T-helper 1 cell treated with Interleukin-12 subunit alpha and Interleukin-12 subunit beta and Interleukin-4 antibody, amounts not matched to agents 30 μg/mL and 1 μg/mL, for 36 hours (primary cell): ENCODE measurements around the gene TMEM250.

Source experiments
- H3K27ac Mint-ChIP-seq: one replicate; pipeline ENCODE4 v1.8.0; 2021; ENCODE audit warnings: mild to moderate bottlenecking, mixed read lengths
- H3K27me3 Mint-ChIP-seq: one replicate; pipeline ENCODE4 v1.8.0; 2021; ENCODE audit warnings: low read depth, mixed read lengths
- H3K36me3 Mint-ChIP-seq: one replicate; pipeline ENCODE4 v1.8.0; 2021; ENCODE audit warnings: low read depth, mixed read lengths
- H3K4me1 Mint-ChIP-seq: one replicate; pipeline ENCODE4 v1.8.0; 2021; ENCODE audit warnings: low read depth, mixed read lengths
- H3K4me3 Mint-ChIP-seq: one replicate; pipeline ENCODE4 v1.8.0; 2021; ENCODE audit warnings: mild to moderate bottlenecking, moderate library complexity, mixed read lengths
- H3K9me3 Mint-ChIP-seq: one replicate; pipeline ENCODE4 v1.8.0; 2021; ENCODE audit warnings: mixed read lengths

The TMEM250 gene

DNA sequence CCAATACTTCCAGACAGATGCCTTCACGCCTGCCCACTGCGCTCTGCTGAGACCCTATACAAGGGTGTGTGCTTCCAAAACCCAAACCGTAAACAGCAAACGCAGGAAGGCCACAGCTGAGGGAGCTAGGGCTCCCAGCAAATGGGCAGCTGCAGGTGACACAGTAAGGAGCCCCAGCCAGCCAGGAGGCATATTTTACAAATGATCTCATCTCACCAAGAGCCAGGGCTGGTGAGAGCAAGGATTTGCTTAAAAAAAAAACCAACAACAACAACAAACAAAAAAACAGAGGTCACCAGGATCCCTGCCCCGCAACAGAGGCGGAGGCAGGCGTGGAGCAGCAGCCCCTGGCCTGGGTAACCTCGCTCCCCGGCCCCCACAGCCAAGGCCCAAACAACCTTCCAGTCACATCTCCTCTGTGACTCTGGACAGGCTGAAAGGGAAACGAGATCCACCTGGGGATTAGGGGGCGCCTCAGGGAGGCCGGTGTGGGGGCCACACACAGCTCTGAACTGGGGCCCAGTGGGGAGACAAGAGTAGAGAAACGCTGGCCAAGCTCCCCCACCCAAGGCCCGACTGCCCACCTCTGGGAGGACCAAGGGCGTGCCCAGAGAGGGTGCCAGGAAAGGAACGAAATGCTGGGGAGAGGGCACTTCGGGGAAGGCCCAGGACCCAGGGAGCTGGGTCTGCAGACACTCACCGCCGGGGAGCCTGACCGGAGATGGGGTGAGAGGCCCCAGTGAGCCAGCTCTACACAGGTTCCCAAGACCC, 26.9 kb downstream of the TMEM250 start:
- H3K4me1 Mint-ChIP-seq, result peaks cover 4% of the 10 kb centered on the region
- H3K27ac Mint-ChIP-seq, result no peak overlapping the region
- H3K36me3 Mint-ChIP-seq, result no peaks in the 10 kb centered on the region
- no peak overlapping the region for H3K4me3 Mint-ChIP-seq
- peaks cover 7% of the 10 kb centered on the region for H3K27me3 Mint-ChIP-seq
- no peaks in the 10 kb centered on the region for H3K9me3 Mint-ChIP-seq

DNA sequence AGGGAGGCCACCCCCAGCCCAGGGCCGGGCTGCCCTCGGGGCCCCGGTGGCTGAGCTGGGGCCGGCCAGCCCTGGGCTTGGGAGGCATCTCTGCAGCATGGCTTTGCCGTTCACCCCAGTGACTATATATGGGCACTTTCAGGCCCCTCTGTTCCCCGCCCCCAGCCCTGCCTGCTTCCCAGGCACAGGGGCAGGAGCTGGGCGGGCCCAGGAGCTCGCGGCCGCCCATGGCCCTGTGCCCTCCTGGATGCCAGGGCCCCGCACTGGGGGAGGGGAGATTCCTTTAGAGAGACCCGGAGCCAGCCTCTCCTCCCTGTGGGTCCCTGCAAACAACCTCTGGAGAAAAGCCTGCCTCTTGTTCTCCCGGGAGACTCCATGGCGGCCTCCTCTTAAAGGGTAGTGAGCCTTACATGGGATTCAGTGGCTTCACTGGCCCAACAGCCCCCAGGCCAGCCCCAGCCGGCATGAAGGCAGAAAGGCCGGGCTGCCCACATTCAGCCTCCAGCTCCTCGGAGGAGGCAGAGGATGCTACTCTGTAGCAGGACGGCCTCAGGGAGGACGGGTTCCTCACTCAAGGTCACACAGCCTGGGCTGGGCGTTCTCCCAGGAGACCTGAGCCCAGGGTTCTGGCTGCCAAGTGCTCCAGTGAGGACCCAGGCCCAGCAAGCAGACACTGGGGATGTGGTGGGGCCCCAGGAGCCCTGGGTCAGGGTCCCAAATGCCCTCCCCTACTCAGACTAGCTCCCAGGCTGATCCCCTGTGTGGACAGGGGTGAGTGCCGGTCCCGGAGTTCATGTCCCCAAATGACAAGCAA, 27.7 kb downstream of the TMEM250 start:
- no peaks in the 10 kb centered on the region for H3K36me3 Mint-ChIP-seq
- H3K27me3 Mint-ChIP-seq, result peaks cover 7% of the 10 kb centered on the region
- no peak overlapping the region for H3K27ac Mint-ChIP-seq
- peaks cover 4% of the 10 kb centered on the region for H3K4me1 Mint-ChIP-seq
- no peaks in the 10 kb centered on the region for H3K9me3 Mint-ChIP-seq
- no peak overlapping the region for H3K4me3 Mint-ChIP-seq

DNA sequence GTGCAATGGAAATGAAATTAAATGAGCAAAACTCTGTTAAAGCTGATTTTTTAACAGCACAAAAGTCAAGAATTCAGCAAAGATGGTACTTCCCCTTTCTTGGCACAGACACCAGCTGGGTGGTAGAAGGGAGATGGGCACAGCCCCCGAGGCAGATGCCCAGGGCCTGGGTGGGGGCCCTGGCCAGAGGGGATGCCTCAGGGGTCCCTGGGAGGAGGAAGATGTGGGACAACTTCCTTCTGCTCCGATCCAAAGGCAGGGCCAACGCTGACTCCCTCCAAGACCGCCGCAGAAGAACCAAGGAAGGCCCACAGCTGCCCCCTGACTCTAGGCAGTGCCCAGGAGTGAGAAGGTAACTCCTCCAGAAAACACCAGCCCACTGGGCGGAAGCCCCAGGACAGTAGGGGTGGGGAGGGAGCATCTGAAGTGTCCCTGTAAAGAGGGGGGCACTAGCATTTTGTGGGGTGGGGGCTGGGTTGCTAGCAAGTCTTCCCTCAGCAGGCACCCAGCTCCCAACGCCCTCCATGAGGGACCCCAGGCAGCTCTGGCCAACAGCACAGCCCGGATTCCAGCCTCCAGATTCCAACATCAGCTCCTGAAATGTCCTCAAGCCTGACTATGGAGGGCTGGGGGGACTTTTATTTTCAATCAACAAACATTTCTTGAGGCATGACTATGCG, 28.5 kb downstream of the TMEM250 start:
- peaks cover 4% of the 10 kb centered on the region for H3K4me1 Mint-ChIP-seq
- no peak overlapping the region for H3K27ac Mint-ChIP-seq
- no peaks in the 10 kb centered on the region for H3K9me3 Mint-ChIP-seq
- H3K27me3 Mint-ChIP-seq, result peaks cover 7% of the 10 kb centered on the region
- no peak overlapping the region for H3K4me3 Mint-ChIP-seq
- H3K36me3 Mint-ChIP-seq, result no peaks in the 10 kb centered on the region

DNA sequence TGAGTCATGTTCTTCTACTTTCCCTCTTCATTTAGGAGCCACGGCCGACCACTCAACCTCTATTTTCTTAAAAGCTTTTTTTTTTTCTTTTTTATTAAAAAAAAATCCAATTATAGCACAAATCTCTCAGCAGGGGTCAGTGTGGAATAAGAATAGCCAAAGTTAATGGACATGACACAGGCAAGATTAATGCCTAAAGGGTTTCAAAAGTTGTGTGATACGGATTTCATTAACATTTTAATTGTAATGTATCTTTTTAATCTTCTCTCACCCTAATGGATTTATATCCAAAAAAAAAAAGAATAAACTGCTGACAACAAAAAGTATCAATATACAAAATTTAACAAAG, 29.0 kb downstream of the TMEM250 start:
- Mint-ChIP-seq H3K27ac (no peak overlapping the region), H3K4me1 (peaks cover 5% of the 10 kb centered on the region), H3K4me3 (no peak overlapping the region), H3K27me3 (peaks cover 7% of the 10 kb centered on the region), H3K9me3 (no peaks in the 10 kb centered on the region), H3K36me3 (no peaks in the 10 kb centered on the region)

DNA sequence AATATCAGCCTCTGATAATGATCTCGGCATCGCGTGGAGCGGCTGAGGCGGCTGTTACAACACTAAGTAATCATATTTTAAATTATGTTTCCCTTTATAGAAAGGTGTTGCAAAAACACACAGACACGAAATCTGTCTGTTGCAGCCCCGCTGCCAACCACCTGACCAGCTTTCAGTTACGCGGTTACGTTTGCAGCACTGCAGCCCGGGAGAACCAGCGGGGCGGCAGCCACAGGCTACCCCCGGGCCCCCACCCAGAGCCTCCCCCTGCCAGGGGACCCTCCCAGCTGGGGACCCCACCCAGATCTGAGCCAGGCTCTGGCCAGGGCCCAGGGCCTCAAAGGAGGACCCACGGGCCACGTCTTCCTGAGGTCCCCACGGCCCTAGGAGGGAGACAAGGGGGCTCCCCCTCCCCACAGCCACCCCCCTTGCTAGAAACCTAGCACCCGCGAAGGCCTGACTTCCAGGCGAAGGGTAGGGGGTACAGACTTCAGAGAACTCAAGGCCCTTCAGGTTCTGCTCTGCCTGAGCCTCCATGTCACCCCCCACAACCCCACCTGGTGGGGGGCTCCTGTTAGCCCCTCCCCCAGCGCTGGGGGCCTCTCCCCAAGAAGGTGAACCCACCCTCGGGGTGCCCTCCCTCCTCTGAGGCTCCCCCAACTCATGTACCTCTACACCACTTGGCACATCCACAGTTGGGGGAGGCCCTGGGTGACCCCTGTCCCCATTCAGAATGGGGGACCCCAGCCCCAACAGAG, 29.6 kb downstream of the TMEM250 start:
- Mint-ChIP-seq H3K9me3 (no peaks in the 10 kb centered on the region), H3K27me3 (peaks cover 7% of the 10 kb centered on the region), H3K4me3 (no peak overlapping the region), H3K36me3 (no peaks in the 10 kb centered on the region), H3K4me1 (peaks cover 7% of the 10 kb centered on the region), H3K27ac (no peak overlapping the region)

DNA sequence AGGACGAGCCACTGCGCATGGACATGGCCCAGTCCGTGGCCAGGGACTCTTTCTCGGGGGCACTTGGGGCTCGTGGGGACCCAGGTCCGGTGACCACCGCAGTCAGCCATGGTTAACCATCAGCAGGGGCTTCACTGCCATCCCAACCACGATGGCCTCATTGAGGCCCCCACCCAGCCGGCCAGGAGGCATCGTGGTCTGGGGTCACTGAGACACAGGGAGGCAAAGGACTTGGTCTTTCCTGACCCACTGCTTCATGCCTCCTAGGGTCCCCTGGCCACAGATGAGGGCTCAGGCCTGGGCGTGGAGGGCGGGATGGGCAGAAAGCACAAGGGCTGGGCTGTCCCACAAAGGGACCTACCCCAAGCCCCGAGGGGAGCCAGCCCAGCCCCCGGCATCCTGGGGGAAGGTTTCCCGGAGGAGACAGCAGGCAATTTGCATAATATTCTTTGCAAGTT, 30.2 kb downstream of the TMEM250 start:
- Mint-ChIP-seq H3K27ac (no peak overlapping the region), H3K4me3 (no peak overlapping the region), H3K36me3 (no peaks in the 10 kb centered on the region), H3K4me1 (peaks cover 7% of the 10 kb centered on the region), H3K27me3 (peaks cover 7% of the 10 kb centered on the region), H3K9me3 (no peaks in the 10 kb centered on the region)

DNA sequence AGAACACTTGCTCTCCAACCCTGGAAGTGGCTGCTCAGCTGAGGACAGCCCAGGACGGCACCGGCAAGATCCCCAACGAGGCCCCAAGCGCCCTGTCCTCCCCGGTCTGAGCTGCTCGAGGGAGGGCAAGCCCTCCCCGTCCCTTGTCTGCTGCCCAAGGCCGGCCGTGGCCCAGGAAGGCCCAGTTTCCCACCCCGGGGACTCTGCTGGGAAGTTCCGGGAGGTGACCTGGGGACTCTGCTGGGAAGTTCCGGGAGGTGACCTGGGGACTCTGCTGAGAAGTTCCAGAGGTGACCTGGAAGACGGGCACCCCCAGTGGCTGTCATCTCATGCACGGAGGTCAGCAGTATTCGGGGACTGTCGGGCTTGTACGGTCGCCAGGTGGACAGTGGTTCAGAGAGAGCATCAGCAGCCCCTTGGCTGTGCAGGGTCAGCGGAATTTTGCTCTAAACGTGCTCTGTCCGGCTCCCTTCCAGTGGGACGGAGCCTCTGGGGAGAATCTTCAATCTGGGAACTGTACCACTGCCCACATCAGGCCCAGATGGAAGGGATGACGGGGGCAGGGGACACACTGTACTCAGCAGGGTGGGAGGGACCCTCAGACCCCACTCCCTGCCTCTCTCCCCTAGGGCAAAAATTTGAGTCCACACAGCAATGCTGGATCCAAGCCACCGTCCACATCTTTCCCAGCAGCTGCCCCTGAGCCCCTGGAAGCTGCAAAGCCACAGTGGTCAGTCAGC, 30.8 kb downstream of the TMEM250 start:
- H3K36me3 Mint-ChIP-seq, result no peaks in the 10 kb centered on the region
- H3K27ac Mint-ChIP-seq, result no peak overlapping the region
- no peak overlapping the region for H3K4me3 Mint-ChIP-seq
- peaks cover 6% of the 10 kb centered on the region for H3K4me1 Mint-ChIP-seq
- H3K9me3 Mint-ChIP-seq, result no peaks in the 10 kb centered on the region
- H3K27me3 Mint-ChIP-seq, result peaks cover 1% of the 10 kb centered on the region

DNA sequence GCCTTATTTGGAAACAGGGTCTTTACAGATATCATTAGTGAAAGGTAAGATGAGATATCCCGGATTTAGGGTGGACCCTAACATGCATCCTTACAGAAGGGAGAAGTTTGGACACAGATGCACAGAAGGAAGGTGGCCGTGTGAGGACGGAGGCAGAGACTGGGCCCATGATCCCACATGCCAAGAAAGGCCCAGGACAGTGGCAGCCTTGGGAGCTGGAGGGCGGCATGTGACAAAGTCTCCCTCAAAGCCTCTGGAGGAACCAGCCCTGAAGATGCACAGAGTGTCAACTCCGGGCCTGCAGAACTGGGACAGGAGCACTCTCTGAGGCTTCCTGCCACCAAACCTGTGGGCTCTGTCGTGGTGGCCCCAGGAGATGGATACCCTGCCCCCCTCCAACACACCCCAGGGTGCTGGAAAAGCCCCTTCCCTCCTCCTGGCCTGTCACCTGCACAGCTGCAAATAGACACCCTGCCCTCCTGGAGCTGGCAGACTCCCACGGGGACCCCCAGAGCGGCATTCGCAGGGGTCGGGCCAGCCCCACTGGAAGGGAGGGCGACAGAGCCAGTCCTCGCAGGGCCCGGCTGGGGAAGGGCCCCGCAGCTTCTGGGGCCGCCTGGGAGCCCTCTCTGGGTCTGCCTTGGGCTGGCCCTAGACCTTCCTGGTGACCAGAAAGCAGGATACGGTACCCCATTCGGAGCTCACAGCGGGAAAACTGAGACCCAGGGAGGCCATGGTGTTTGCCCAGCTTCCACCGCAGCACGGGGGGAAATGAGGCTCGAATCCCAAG, 31.5 kb downstream of the TMEM250 start:
- no peak overlapping the region for H3K4me3 Mint-ChIP-seq
- no peaks in the 10 kb centered on the region for H3K9me3 Mint-ChIP-seq
- H3K36me3 Mint-ChIP-seq, result no peaks in the 10 kb centered on the region
- H3K27ac Mint-ChIP-seq, result no peak overlapping the region
- peaks cover 4% of the 10 kb centered on the region for H3K4me1 Mint-ChIP-seq
- no peaks in the 10 kb centered on the region for H3K27me3 Mint-ChIP-seq

DNA sequence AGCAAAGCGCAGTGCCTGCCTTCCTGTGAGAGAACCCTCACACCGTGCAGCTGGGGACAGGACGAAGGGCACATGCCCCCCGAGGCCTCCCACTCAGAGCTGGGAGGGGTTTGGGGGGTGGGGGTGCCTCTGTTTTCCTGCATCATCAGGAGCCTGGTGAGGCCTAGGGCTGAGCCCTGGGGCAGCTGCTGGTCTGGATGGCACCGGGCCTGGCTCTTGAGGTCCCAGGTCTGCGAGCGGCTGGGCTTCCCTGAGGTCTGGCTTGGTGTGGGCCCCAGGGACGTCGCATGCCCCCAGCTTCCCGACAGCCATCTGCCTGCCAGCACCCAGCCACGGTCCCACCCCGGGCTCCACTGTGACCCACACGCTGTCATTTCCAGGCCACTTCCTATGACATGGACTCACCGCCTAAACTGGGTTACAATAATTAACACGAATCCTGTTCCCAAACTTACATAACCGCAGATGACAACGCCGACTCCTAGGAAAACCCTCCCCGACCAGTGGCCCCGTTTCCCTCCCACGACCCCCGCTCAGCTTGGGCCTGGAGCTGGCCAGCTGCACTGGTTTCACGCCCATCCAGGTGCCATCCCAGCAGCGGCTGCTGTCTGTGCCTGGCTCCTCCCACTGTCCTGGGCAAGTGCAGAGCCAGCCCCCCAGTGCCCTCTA, 32.3 kb downstream of the TMEM250 start:
- H3K27ac Mint-ChIP-seq, result no peak overlapping the region
- peaks cover 4% of the 10 kb centered on the region for H3K4me1 Mint-ChIP-seq
- H3K27me3 Mint-ChIP-seq, result no peaks in the 10 kb centered on the region
- H3K4me3 Mint-ChIP-seq, result no peak overlapping the region
- H3K36me3 Mint-ChIP-seq, result no peaks in the 10 kb centered on the region
- H3K9me3 Mint-ChIP-seq, result no peaks in the 10 kb centered on the region

DNA sequence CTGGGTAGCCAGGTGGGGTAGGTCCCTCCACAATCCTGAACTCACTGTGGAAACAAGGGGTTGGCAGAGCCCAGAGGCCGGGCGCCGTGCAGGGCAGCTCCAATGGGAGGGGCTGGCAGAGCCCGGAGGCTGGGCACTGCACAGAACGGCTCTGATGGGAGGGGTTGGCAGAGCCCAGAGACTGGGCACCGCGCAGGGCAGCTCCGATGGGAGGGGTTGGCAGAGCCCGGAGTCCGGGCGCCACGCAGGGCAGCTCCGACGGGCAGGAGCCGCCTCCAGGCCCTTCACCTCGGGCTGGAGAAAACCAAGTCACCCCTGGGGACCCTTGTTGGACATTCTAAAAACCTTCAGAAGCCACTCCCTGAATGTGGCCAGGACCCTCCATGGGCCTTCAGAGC, 32.9 kb downstream of the TMEM250 start:
- no peaks in the 10 kb centered on the region for H3K9me3 Mint-ChIP-seq
- H3K4me1 Mint-ChIP-seq, result peaks cover 4% of the 10 kb centered on the region
- no peak overlapping the region for H3K4me3 Mint-ChIP-seq
- no peaks in the 10 kb centered on the region for H3K36me3 Mint-ChIP-seq
- H3K27me3 Mint-ChIP-seq, result no peaks in the 10 kb centered on the region
- H3K27ac Mint-ChIP-seq, result no peak overlapping the region

DNA sequence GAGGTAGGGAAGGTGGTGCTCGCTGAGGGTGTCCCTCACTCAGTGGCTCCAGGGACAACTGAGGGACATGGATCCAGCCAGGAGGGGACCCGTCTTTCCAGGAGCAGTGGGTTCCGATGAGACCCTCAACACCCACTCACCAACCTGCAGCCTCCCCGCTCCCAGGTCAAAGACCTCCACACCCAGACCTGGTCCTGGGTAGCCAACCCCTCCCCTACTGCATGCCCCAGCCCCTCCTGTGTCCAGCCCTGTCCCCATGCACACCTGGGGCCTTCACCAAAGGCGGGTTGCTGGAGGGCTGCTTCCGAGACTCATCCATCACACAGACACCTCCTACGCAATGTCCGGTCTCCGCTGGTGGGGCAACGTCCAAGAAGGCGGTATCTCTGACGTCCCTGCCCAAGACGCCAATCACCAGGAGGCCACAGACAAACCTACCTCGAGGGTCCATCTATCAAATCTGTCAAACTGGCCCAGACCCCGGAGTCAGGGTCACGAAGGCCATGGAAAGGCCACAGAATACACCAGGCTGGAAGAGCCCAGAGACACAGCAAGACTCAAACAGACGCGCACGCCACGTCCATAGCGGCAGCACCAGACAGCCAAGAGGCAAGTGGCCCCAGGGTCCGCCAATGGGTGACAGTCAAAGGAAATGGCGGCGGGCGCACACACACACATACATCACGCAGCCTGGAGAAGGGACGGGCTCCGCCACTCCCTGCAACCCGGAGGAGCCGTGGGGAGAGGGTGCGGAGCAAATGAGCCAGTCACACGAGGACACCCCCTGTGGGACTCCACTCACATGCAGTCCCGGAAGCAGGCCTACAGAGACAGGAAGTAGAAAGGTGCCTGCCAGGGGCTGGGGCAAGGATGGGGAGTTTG, 34.4 kb downstream of the TMEM250 start:
- H3K4me3 Mint-ChIP-seq, result no peak overlapping the region
- peaks cover 3% of the 10 kb centered on the region for H3K4me1 Mint-ChIP-seq
- no peaks in the 10 kb centered on the region for H3K36me3 Mint-ChIP-seq
- no peak overlapping the region for H3K27ac Mint-ChIP-seq
- H3K27me3 Mint-ChIP-seq, result no peaks in the 10 kb centered on the region
- H3K9me3 Mint-ChIP-seq, result no peaks in the 10 kb centered on the region

DNA sequence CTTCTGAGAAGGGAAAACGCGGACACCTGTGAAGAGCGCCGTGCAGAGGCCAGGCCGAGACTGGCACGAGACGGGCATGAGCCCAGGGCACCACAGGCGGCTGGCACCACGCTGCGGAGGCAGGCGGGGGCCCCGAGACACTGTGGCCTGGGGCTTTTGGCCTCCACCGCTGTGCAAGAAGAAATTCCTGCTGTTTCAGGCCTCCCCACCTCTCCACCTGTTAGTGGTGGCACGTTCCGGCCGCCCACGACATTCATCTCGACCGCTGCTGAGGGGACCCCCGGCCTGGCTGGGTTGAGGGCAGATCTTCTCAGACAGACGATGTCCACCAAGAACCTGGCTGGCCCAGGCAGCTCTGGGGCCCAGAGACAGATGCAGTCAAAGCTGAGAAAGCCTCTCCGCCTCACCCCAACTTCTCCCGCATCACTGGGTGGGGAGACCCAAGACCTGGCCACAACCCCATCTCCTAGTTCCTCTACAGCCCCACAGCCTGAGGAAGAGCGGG, 35.1 kb downstream of the TMEM250 start:
- Mint-ChIP-seq H3K4me1 (peaks cover 3% of the 10 kb centered on the region), H3K4me3 (no peak overlapping the region), H3K27ac (no peak overlapping the region), H3K36me3 (no peaks in the 10 kb centered on the region), H3K27me3 (no peaks in the 10 kb centered on the region), H3K9me3 (no peaks in the 10 kb centered on the region)
